ENCODE measurements around the gene KIAA1328. TPM values are rescaled to one million over a fixed set of nuclear protein-coding genes. Genes with fewer than 3 reads are reported as not detected.

The KIAA1328 gene
- total and polyA plus RNA-seq, 9 of the 15 experiments (the other 6 are each of a cell fraction or from before 2014, with no cell fraction given) = 4.0 to 8.6 (median 7.4) TPM

- intact Hi-C loops (cut with micrococcal nuclease) = loop anchor here (5.0 kb wide), 2 partner anchors 65 to 210 kb away; no protein-coding TSS in a partner anchor
- FAIRE-seq (no peak), ATAC-seq (no peak), DNase-seq (ENCODE audit: extremely low read depth in 1 of 4, low spot score in 3 of 4) (no peak)
- ChIA-PET CTCF (ENCODE audit: low intra/inter-chr PET ratio) (no interaction called here), POLR2A (no interaction called here)
- no peaks in the 10 kb centered on the region for H3K36me3 ChIP-seq (ENCODE audit: control insufficient read depth, insufficient read depth, low read length)
- no peak overlapping the region for H3K9ac ChIP-seq (ENCODE audit: insufficient read depth in 1 of 2, low read depth in 2 of 2, low read length in 2 of 2)
- peaks cover 6% of the 10 kb centered on the region; the same call in 1 of the 2 replicates for H3K9me3 ChIP-seq (replicated peaks; ENCODE audit: control insufficient read depth, insufficient read depth, low read depth, low read length)
- no peaks in the 10 kb centered on the region for H3K27me3 ChIP-seq (ENCODE audit: control insufficient read depth in 2 of 2, insufficient read depth in 2 of 2, low read length in 2 of 2)
- H3K4me3 ChIP-seq = no peak overlapping the region
- no peak overlapping the region for H3K4me2 ChIP-seq (ENCODE audit: insufficient read depth, low read length)
- no peak overlapping the region for H3K27ac ChIP-seq (ENCODE audit: extremely low read depth, low read depth, low read length)
- no TSS peak for BruUV-seq (replicated peaks)
- TF ChIP-seq FOXJ2 (tag; IDR thresholded peaks at IDR 0.05) (peak; percentile 94), CEBPB (tag; IDR thresholded peaks at IDR 0.05) (no peak), NRF1 (conservative IDR thresholded peaks at IDR 0.05 in 1 of 2, IDR thresholded peaks at IDR 0.05 in 1 of 2) (no peak), FOS (IDR thresholded peaks at IDR 0.05; ENCODE audit: extremely low read depth, insufficient read length) (no peak), ZNF77 (CRISPR knock-in tag; IDR thresholded peaks at IDR 0.05) (no peak), FOXK2 (conservative IDR thresholded peaks at IDR 0.05 in 1 of 2, IDR thresholded peaks at IDR 0.05 in 1 of 2; ENCODE audit: low read depth in 2 of 2) (0 out of 4 replicates have a peak, but pooled peaks of 1 of the 2 experiments have one; percentile 18), ARID1B (IDR thresholded peaks at IDR 0.05) (0 out of 2 replicates have a peak, but pooled peaks have one; percentile 12), PURB (CRISPR knock-in tag; IDR thresholded peaks at IDR 0.05; ENCODE audit: low read depth) (no peak), SRSF7 (optimal IDR thresholded peaks at IDR 0.05; ENCODE audit: low read depth, low read length) (no peak)
- TF ChIP-seq, protein P1, sequence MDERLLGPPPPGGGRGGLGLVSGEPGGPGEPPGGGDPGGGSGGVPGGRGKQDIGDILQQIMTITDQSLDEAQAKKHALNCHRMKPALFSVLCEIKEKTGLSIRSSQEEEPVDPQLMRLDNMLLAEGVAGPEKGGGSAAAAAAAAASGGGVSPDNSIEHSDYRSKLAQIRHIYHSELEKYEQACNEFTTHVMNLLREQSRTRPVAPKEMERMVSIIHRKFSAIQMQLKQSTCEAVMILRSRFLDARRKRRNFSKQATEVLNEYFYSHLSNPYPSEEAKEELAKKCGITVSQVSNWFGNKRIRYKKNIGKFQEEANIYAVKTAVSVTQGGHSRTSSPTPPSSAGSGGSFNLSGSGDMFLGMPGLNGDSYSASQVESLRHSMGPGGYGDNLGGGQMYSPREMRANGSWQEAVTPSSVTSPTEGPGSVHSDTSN (CRISPR knock-in tag; IDR thresholded peaks at IDR 0.05; ENCODE audit: low read depth) = no peak
- TF ChIP-seq, protein P1 (tag; conservative IDR thresholded peaks at IDR 0.05; ENCODE audit: low read depth) = no peak
- H4K20me1 ChIP-seq (replicated peaks; ENCODE audit: control insufficient read depth, insufficient read depth, low read length) = no peaks in the 10 kb centered on the region
- in situ Hi-C loops (cut with MboI) = no loop called here
- H2AFZ ChIP-seq (ENCODE audit: low read depth, low read length) = no peak overlapping the region
- no peaks in the 10 kb centered on the region for H3K9me1 ChIP-seq (ENCODE audit: control insufficient read depth, insufficient read depth, low read length)
- no peaks in the 10 kb centered on the region for H3K79me2 ChIP-seq (ENCODE audit: control insufficient read depth, insufficient read depth, low read length)
- 14% methylated on average over 1 of the region's 1 CpG for WGBS (ENCODE audit: insufficient coverage, low coverage, missing lambda C conversion rate)
- peaks cover 4 to 22% of the 10 kb centered on the region in 2 experiments; a peak in 4 of 5 replicates for H3K4me1 ChIP-seq (replicated peaks in 1 of 2; ENCODE audit: control insufficient read depth in 2 of 2, insufficient read depth in 2 of 2, low read length in 2 of 2)
Measured at GRCh38 chr18:36897253-36897652, 68.3 kb downstream of the KIAA1328 start.

Data from K562 (cell line).